Measurements from ENCODE around the gene EHBP1. TPM values are rescaled to one million over a fixed set of nuclear protein-coding genes. Genes with fewer than 3 reads are reported as not detected.

EHBP1 gene
- total RNA-seq, 2 experiments from 2014 or later: 21.4 to 22.3 TPM

- ATAC-seq (ENCODE audit: poor library complexity): no peak
- TF ChIP-seq, protein P1, sequence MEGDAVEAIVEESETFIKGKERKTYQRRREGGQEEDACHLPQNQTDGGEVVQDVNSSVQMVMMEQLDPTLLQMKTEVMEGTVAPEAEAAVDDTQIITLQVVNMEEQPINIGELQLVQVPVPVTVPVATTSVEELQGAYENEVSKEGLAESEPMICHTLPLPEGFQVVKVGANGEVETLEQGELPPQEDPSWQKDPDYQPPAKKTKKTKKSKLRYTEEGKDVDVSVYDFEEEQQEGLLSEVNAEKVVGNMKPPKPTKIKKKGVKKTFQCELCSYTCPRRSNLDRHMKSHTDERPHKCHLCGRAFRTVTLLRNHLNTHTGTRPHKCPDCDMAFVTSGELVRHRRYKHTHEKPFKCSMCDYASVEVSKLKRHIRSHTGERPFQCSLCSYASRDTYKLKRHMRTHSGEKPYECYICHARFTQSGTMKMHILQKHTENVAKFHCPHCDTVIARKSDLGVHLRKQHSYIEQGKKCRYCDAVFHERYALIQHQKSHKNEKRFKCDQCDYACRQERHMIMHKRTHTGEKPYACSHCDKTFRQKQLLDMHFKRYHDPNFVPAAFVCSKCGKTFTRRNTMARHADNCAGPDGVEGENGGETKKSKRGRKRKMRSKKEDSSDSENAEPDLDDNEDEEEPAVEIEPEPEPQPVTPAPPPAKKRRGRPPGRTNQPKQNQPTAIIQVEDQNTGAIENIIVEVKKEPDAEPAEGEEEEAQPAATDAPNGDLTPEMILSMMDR (IDR thresholded peaks at IDR 0.05): no peak
- Mint-ChIP-seq H3K4me1 (ENCODE audit: low read depth) (no peaks in the 10 kb centered on the region), H3K27me3 (no peaks in the 10 kb centered on the region), H3K9me3 (no peaks in the 10 kb centered on the region), H3K27ac (no peak overlapping the region), H3K36me3 (ENCODE audit: low read depth) (peaks cover 39% of the 10 kb centered on the region), H3K4me3 (no peak overlapping the region)
- peak in 1 of 14 experiments; percentile 3 for DNase-seq
- H3K9me3 ChIP-seq (ENCODE audit: control insufficient read depth in 1 of 2, insufficient read depth in 1 of 2, low read length in 2 of 2): no peaks in the 10 kb centered on the region
- peaks cover 5% of the 10 kb centered on the region for H3K36me3 ChIP-seq (ENCODE audit: insufficient read depth, low read length)
- ChIA-PET CTCF (no interaction called here), POLR2A (no interaction called here)
- no peak overlapping the region for H3K4me3 ChIP-seq (ENCODE audit: low read length)
- intact Hi-C loops (cut with DNase I, micrococcal nuclease): no loop called here
- H3K4me1 ChIP-seq (ENCODE audit: insufficient read depth, low read length): no peaks in the 10 kb centered on the region
- no peaks in the 10 kb centered on the region for H3K27me3 ChIP-seq (ENCODE audit: control insufficient read depth in 1 of 2, insufficient read depth in 2 of 2, low read length in 2 of 2)
- no peak overlapping the region for H3K27ac ChIP-seq (ENCODE audit: low read depth in 1 of 2, low read length in 2 of 2)
Measured at GRCh38 chr2:63023444-63023843, 317.9 kb downstream of the EHBP1 start.

GRCh38 chr2:63027220-63027619 lies 321.7 kb downstream of the EHBP1 start:
- TF ChIP-seq, protein P1 (IDR thresholded peaks at IDR 0.05): no peak
- no peak overlapping the region for H3K27ac Mint-ChIP-seq
- no peaks in the 10 kb centered on the region for H3K4me1 ChIP-seq (ENCODE audit: insufficient read depth, low read length)
- no peak overlapping the region for H3K4me3 ChIP-seq (ENCODE audit: low read length)
- H3K27me3 ChIP-seq (ENCODE audit: control insufficient read depth in 1 of 2, insufficient read depth in 2 of 2, low read length in 2 of 2): no peaks in the 10 kb centered on the region
- H3K36me3 Mint-ChIP-seq (ENCODE audit: low read depth): peaks cover 42% of the 10 kb centered on the region
- H3K27me3 Mint-ChIP-seq: no peaks in the 10 kb centered on the region
- no peaks in the 10 kb centered on the region for H3K9me3 ChIP-seq (ENCODE audit: control insufficient read depth in 1 of 2, insufficient read depth in 1 of 2, low read length in 2 of 2)
- DNase-seq (no peak), ATAC-seq (ENCODE audit: poor library complexity) (no peak)
- intact Hi-C loops (cut with DNase I, micrococcal nuclease): no loop called here
- H3K27ac ChIP-seq (ENCODE audit: low read depth in 1 of 2, low read length in 2 of 2): no peak overlapping the region
- no peak overlapping the region for H3K4me3 Mint-ChIP-seq
- CTCF ChIA-PET: no interaction called here
- H3K36me3 ChIP-seq (ENCODE audit: insufficient read depth, low read length): peaks cover 3% of the 10 kb centered on the region
- H3K9me3 Mint-ChIP-seq: peaks cover 3% of the 10 kb centered on the region
- POLR2A ChIA-PET: no interaction called here
- H3K4me1 Mint-ChIP-seq (ENCODE audit: low read depth): no peaks in the 10 kb centered on the region

- no peak overlapping the region for H3K27ac Mint-ChIP-seq
- no peaks in the 10 kb centered on the region for H3K27me3 Mint-ChIP-seq
- POLR2A ChIA-PET: no interaction called here
Measured at GRCh38 chr2:63029058-63029457, 323.5 kb downstream of the EHBP1 start.

More at GRCh38 chr2:63029058-63029457, 323.5 kb downstream of the EHBP1 start:
- CTCF ChIA-PET: no interaction called here
- intact Hi-C loops (cut with DNase I, micrococcal nuclease): no loop called here
- no peak overlapping the region for H3K4me3 ChIP-seq (ENCODE audit: low read length)
- no peaks in the 10 kb centered on the region for H3K27me3 ChIP-seq (ENCODE audit: control insufficient read depth in 1 of 2, insufficient read depth in 2 of 2, low read length in 2 of 2)
- peaks cover 3% of the 10 kb centered on the region for H3K36me3 ChIP-seq (ENCODE audit: insufficient read depth, low read length)
- H3K36me3 Mint-ChIP-seq (ENCODE audit: low read depth): peaks cover 32% of the 10 kb centered on the region
- ATAC-seq (ENCODE audit: poor library complexity) (no peak), DNase-seq (no peak)
- no peak overlapping the region for H3K4me3 Mint-ChIP-seq
- no peaks in the 10 kb centered on the region for H3K9me3 ChIP-seq (ENCODE audit: control insufficient read depth in 1 of 2, insufficient read depth in 1 of 2, low read length in 2 of 2)
- H3K9me3 Mint-ChIP-seq: peaks cover 3% of the 10 kb centered on the region
- TF ChIP-seq, protein P1 (IDR thresholded peaks at IDR 0.05): no peak
- no peaks in the 10 kb centered on the region for H3K4me1 ChIP-seq (ENCODE audit: insufficient read depth, low read length)
- H3K27ac ChIP-seq (ENCODE audit: low read depth in 1 of 2, low read length in 2 of 2): no peak overlapping the region
- no peaks in the 10 kb centered on the region for H3K4me1 Mint-ChIP-seq (ENCODE audit: low read depth)

Data from CD4-positive, alpha-beta T cell (primary cell).